H1 (cell line): ENCODE data around the gene MORN5. TPM values are rescaled to one million over a fixed set of nuclear protein-coding genes. Genes with fewer than 3 reads are reported as not detected.

Experiments used
- CTCF ChIA-PET: fragments of 300-600 bp; sonication (Branson Sonifier 250); formaldehyde crosslinking; loops from one replicate; lab custom pipeline; 2021; ENCODE audit not compliant: partially characterized antibody; lab: Charles Lee
- POLR2A ChIA-PET: fragments of 300-600 bp; sonication (Branson Sonifier 250); formaldehyde crosslinking; loops from one replicate; lab custom pipeline; 2021; ENCODE audit warnings: inconsistent platforms; ENCODE audit not compliant: partially characterized antibody; lab: Charles Lee
- DNase-seq, 2 experiments: peaks; one replicate each; pipeline versions ENCODE4 v3.0.0 to v3.0.0-alpha.2; 2010 to 2022; ENCODE audit warnings: low spot score in 2 of 2, low read depth in 1 of 2, mixed read lengths in 1 of 2
- FAIRE-seq: peaks from 2 replicates; lab custom pipeline; 2011; peaks lifted over from hg19 to GRCh38; lab: Jason Lieb, UNC
- H2AFZ ChIP-seq: 2 replicates; pipeline ENCODE4 v1.8.1; 2012; ENCODE audit warnings: low read length, inconsistent platforms
- H2AK5ac ChIP-seq: 2 replicates; pipeline ENCODE4 v1.6.1; 2013; ENCODE audit warnings: low read depth, low read length
- H2BK120ac ChIP-seq: replicated peaks from 2 replicates; pipeline ENCODE3; 2013; ENCODE audit warnings: low read depth, low read length, inconsistent platforms
- H2BK12ac ChIP-seq: 2 replicates; pipeline ENCODE4 v1.6.1; 2013; ENCODE audit warnings: low read depth, low read length
- H2BK15ac ChIP-seq: 2 replicates; pipeline ENCODE4 v1.6.1; 2013; ENCODE audit warnings: low read length
- H2BK20ac ChIP-seq: 2 replicates; pipeline ENCODE4 v1.6.1; 2013; ENCODE audit warnings: low read length
- H2BK5ac ChIP-seq: 2 replicates; pipeline ENCODE4 v1.6.1; 2013; ENCODE audit warnings: low read depth, low read length
- H3K14ac ChIP-seq: 2 replicates; pipeline ENCODE4 v1.6.1; 2013; ENCODE audit warnings: inconsistent platforms; ENCODE audit not compliant: insufficient read length
- H3K18ac ChIP-seq: 2 replicates; pipeline ENCODE4 v1.6.1; 2013; ENCODE audit warnings: low read length; ENCODE audit errors: extremely low read depth
- H3K23ac ChIP-seq: 2 replicates; pipeline ENCODE4 v1.6.1; 2013; ENCODE audit warnings: inconsistent platforms; ENCODE audit not compliant: insufficient read length
- H3K23me2 ChIP-seq: 2 replicates; pipeline ENCODE4 v1.6.1; 2013; ENCODE audit warnings: low read depth, low read length
- H3K27ac ChIP-seq: 2 replicates; pipeline ENCODE4 v1.6.1; 2011; ENCODE audit warnings: low read depth, low read length, inconsistent platforms
- H3K27me3 ChIP-seq, 4 experiments: replicated peaks in 1 of 4; 1 replicate in 1 of 4; 2 replicates in 3 of 4; pipeline versions ENCODE4 v1.6.1 to v1.8.1; 2011 to 2013; ENCODE audit warnings: low read length in 3 of 4, mild to moderate bottlenecking in 3 of 4, inconsistent platforms in 2 of 4, mixed read lengths in 2 of 4, moderate library complexity in 1 of 4; ENCODE audit not compliant: control insufficient read depth in 3 of 4, insufficient read depth in 3 of 4; ENCODE audit errors: extremely low read depth in 1 of 4
- H3K36me3 ChIP-seq, 4 experiments: 2 replicates each; pipeline versions ENCODE4 v1.6.1 to v1.8.1; 2011 to 2013; ENCODE audit warnings: mild to moderate bottlenecking in 4 of 4, low read length in 3 of 4, moderate library complexity in 2 of 4, control low read depth in 1 of 4, inconsistent platforms in 1 of 4; ENCODE audit not compliant: insufficient read depth in 4 of 4, control insufficient read depth in 2 of 4
- H3K4ac ChIP-seq: replicated peaks from 2 replicates; pipeline ENCODE3; 2013; ENCODE audit warnings: low read length, low read depth, mixed read lengths, inconsistent platforms; ENCODE audit not compliant: insufficient read length
- H3K4me1 ChIP-seq, 4 experiments: replicated peaks in 1 of 4; 1 replicate in 1 of 4; 2 replicates in 3 of 4; pipeline versions ENCODE4 v1.6.1 to v1.8.1; 2011 to 2013; ENCODE audit warnings: low read length in 3 of 4, inconsistent platforms in 2 of 4, mixed read lengths in 1 of 4; ENCODE audit not compliant: insufficient read depth in 4 of 4, control insufficient read depth in 3 of 4
- H3K4me2 ChIP-seq, 2 experiments: 2 replicates each; pipeline versions ENCODE4 v1.6.1 to v1.8.1; 2011 to 2013; ENCODE audit warnings: low read depth in 2 of 2, low read length in 2 of 2, control low read depth in 1 of 2, inconsistent platforms in 1 of 2, mild to moderate bottlenecking in 1 of 2; ENCODE audit not compliant: insufficient read depth in 1 of 2
- H3K4me3 ChIP-seq, 4 experiments: fragments of 200-600, 300-600 bp in 1 of 4; sonication (generic), shearing (Covaris generic), sonication (Bioruptor Twin) in 1 of 4; 2 replicates each; pipeline versions ENCODE4 v1.5.1 to v1.8.1; 2011 to 2016; ENCODE audit warnings: low read length in 4 of 4, low read depth in 3 of 4, control low read depth in 2 of 4, inconsistent platforms in 2 of 4, mild to moderate bottlenecking in 2 of 4, mixed read lengths in 1 of 4, moderate library complexity in 1 of 4; ENCODE audit not compliant: insufficient read depth in 2 of 4; ENCODE audit errors: extremely low read depth in 1 of 4
- H3K56ac ChIP-seq: replicated peaks from 2 replicates; pipeline ENCODE3; 2013; ENCODE audit warnings: low read depth, mild to moderate bottlenecking, mixed read lengths, low read length, inconsistent platforms; ENCODE audit not compliant: insufficient read length
- H3K79me1 ChIP-seq: 2 replicates; pipeline ENCODE4 v1.6.1; 2013; ENCODE audit warnings: low read depth, low read length, control low read depth
- H3K79me2 ChIP-seq, 2 experiments: 2 replicates each; pipeline versions ENCODE4 v1.6.1 to v1.8.1; 2012 to 2013; ENCODE audit warnings: low read length in 2 of 2, mild to moderate bottlenecking in 2 of 2, inconsistent platforms in 1 of 2; ENCODE audit not compliant: insufficient read depth in 2 of 2, control insufficient read depth in 1 of 2
- H3K9ac ChIP-seq, 4 experiments: replicated peaks in 1 of 4; 1 replicate in 1 of 4; 2 replicates in 3 of 4; pipeline versions ENCODE4 v1.6.1 to v1.8.1; 2011 to 2013; ENCODE audit warnings: low read depth in 3 of 4, low read length in 3 of 4, control low read depth in 2 of 4, mild to moderate bottlenecking in 2 of 4, moderate library complexity in 2 of 4, inconsistent platforms in 1 of 4; ENCODE audit errors: extremely low read depth in 1 of 4
- H3K9me3 ChIP-seq, 2 experiments: 2 replicates each; pipeline versions ENCODE4 v1.6.1 to v1.8.1; 2012 to 2013; ENCODE audit warnings: mild to moderate bottlenecking in 2 of 2, moderate library complexity in 2 of 2, control low read depth in 1 of 2, inconsistent platforms in 1 of 2, low read depth in 1 of 2, low read length in 1 of 2, mixed read lengths in 1 of 2; ENCODE audit not compliant: insufficient read depth in 2 of 2
- H4K20me1 ChIP-seq, 2 experiments: replicated peaks in 1 of 2; 2 replicates each; pipeline versions ENCODE3 to v1.8.1; 2011 to 2013; ENCODE audit warnings: inconsistent platforms in 2 of 2, low read length in 2 of 2, mild to moderate bottlenecking in 1 of 2; ENCODE audit not compliant: insufficient read depth in 2 of 2, control insufficient read depth in 1 of 2
- H4K5ac ChIP-seq: 2 replicates; pipeline ENCODE4 v1.6.1; 2013; ENCODE audit warnings: low read length, low read depth, mixed read lengths, inconsistent platforms; ENCODE audit not compliant: insufficient read length
- H4K8ac ChIP-seq: 2 replicates; pipeline ENCODE4 v1.8.0; 2013; ENCODE audit warnings: mild to moderate bottlenecking, moderate library complexity, low read length, inconsistent platforms; ENCODE audit not compliant: insufficient read depth; ENCODE audit errors: extremely low read depth
- H4K91ac ChIP-seq: replicated peaks from 2 replicates; pipeline ENCODE3; 2013; ENCODE audit warnings: low read length, mixed read lengths, inconsistent platforms; ENCODE audit not compliant: insufficient read length
- CEBPB ChIP-seq: IDR thresholded peaks from 2 replicates; pipeline ENCODE4 v1.6.1; 2012; ENCODE audit warnings: low read depth, low read length
- CTBP2 ChIP-seq: IDR thresholded peaks from 2 replicates; pipeline ENCODE4 v1.7.0; 2011; ENCODE audit warnings: borderline replicate concordance, mild to moderate bottlenecking, moderate library complexity, mixed read lengths, low read length; ENCODE audit not compliant: insufficient read depth, insufficient read length
- KDM1A ChIP-seq: fragments of 200-600, 300-600 bp; sonication (generic); IDR thresholded peaks from 2 replicates; pipeline ENCODE4 v1.7.1; 2016; ENCODE audit warnings: mild to moderate bottlenecking, low read length, borderline replicate concordance
- MAFK ChIP-seq: IDR thresholded peaks from 2 replicates; pipeline ENCODE4 v1.6.1; 2012; ENCODE audit warnings: low read depth, mild to moderate bottlenecking, improper control_type of control experiment, low read length
- MAX ChIP-seq: IDR thresholded peaks from 2 replicates; pipeline ENCODE4 v1.6.1; 2012; ENCODE audit warnings: inconsistent platforms
- TAF1 ChIP-seq: IDR thresholded peaks from 2 replicates; pipeline ENCODE4 v1.6.1; 2011; ENCODE audit warnings: mild to moderate bottlenecking, low read depth, low read length
- WGBS, 2 experiments: shearing (Covaris generic) in 1 of 2; methylation state at CpG; one replicate each; pipeline versions ENCODE4 v1.1.6 to v1.1.7; 2013 to 2015; ENCODE audit warnings: low lambda C conversion rate in 2 of 2, mixed read lengths in 2 of 2, inconsistent platforms in 1 of 2, low coverage in 1 of 2, missing lambda C conversion rate in 1 of 2; ENCODE audit not compliant: insufficient replicate concordance in 2 of 2, insufficient coverage in 1 of 2, insufficient read length in 1 of 2; ENCODE audit errors: extremely low coverage in 1 of 2, missing lambda C conversion rate in 1 of 2; 5-methylcytosine and 5-hydroxymethylcytosine counted together
- polyA plus RNA-seq, 7 experiments: library from polyadenylated mRNA; depleted of rRNA in 3 of 7; stranded (reverse) in 5 of 7; unstranded in 2 of 7; fragments of >200 nt in 5 of 7; fragments of 200-250 nt in 2 of 7; gene quantifications; 1 replicate in 5 of 7; 2 replicates in 1 of 7; 4 replicates in 1 of 7; pipeline versions ENCODE4 v1.2.1 to v1.2.3, GENCODE V29; 2011 to 2013; ENCODE audit warnings: missing spikeins in 2 of 7, mixed read lengths in 2 of 7
- total RNA-seq: library from RNA; stranded (reverse); fragmentation: NEBNext Ultra II Directional; extraction: Animal tissue kit (Norgen Biotek cat#: 25700); gene quantifications from 2 replicates; pipeline ENCODE4 v1.2.1, GENCODE V29; 2021

MORN5 gene
- total and polyA plus RNA-seq, 2 of the 8 experiments (the other 6 are each of a cell fraction or from before 2014, with no cell fraction given): not detected

- Histone ChIP-seq H3K27me3 (no peaks in the 10 kb centered on the region; a peak in 2 of 7 replicates), H4K91ac (no peak overlapping the region), H3K4me2 (no peak overlapping the region), H3K4me3 (no peak overlapping the region), H2BK20ac (no peak overlapping the region), H3K4me1 (peaks cover 0 to 6% (median 2%) of the 10 kb centered on the region in 4 experiments; a peak in 4 of 7 replicates), H4K20me1 (no peaks in the 10 kb centered on the region), H2AFZ (no peak overlapping the region), H3K36me3 (no peaks in the 10 kb centered on the region), H3K4ac (no peak overlapping the region), H2AK5ac (no peak overlapping the region), H3K27ac (no peak overlapping the region), H2BK12ac (no peak overlapping the region), H4K5ac (no peak overlapping the region), H3K79me2 (no peaks in the 10 kb centered on the region), H3K23ac (no peak overlapping the region), H3K14ac (no peak overlapping the region), H2BK120ac (no peak overlapping the region), H2BK15ac (no peak overlapping the region), H4K8ac (no peak overlapping the region), H3K9me3 (no peaks in the 10 kb centered on the region), H3K18ac (no peak overlapping the region), H3K9ac (no peak overlapping the region), H3K23me2 (no peaks in the 10 kb centered on the region), H3K56ac (no peak overlapping the region), H3K79me1 (no peaks in the 10 kb centered on the region), H2BK5ac (no peak overlapping the region)
- ChIA-PET CTCF (interaction anchor here (0.6 to 2.9 kb wide), 5 partner anchors 37 to 757 kb away, joined by 3 to 9 read pairs (median 3); partner anchors contain the start of genes MORN5 and NDUFA8), POLR2A (interaction anchor here (3.5 kb wide), 1 partner anchor 12 kb away, joined by 7 read pairs; no protein-coding TSS in a partner anchor)
- 90% methylated on average over 4 of the region's 4 CpGs; no CpG with 5 or more reads in 1 of the 2 experiments for WGBS, 2 experiments
- DNase-seq: no peak
- FAIRE-seq: no peak
- TF ChIP-seq CTBP2: no peak
- TF ChIP-seq CEBPB: no peak
- no peak for TF ChIP-seq MAX
- TF ChIP-seq TAF1: no peak
- no peak for TF ChIP-seq MAFK
- no peak for TF ChIP-seq KDM1A
Observed at GRCh38 chr9:122195875-122196274, 36.2 kb downstream of the MORN5 start.
